Upper lobe of left lung (tissue), 4 donors: ENCODE results near the gene DCLRE1C.
"Not testable (repeated sequence)": the region's sequence is repeated elsewhere in the genome, so short reads cannot be mapped to it uniquely, and the experiment has no call there.

Source experiments
- CTCF ChIP-seq, 6 experiments: fragments of 450-650 bp in 4 of 6; fragments of 200-600 bp in 2 of 6; sonication (generic) in 2 of 6; IDR thresholded peaks; one replicate each; pipeline ENCODE4 v1.5.1; 2016 to 2019; ENCODE audit warnings: antibody characterized with exemption in 6 of 6
- EP300 ChIP-seq, 4 donors: sonication (generic); formaldehyde crosslinking; IDR thresholded peaks; one replicate each; pipeline ENCODE4 v1.5.1; 2017; ENCODE audit warnings: antibody characterized with exemption in 4 of 4, control low read depth in 2 of 4
- POLR2A ChIP-seq, 4 donors: fragments of 450-650 bp; IDR thresholded peaks; one replicate each; pipeline ENCODE4 v1.5.1; 2016 to 2017; ENCODE audit warnings: antibody characterized with exemption in 4 of 4, mild to moderate bottlenecking in 2 of 4
- POLR2AphosphoS5 ChIP-seq, 2 donors: sonication (generic); formaldehyde crosslinking; IDR thresholded peaks; one replicate each; pipeline ENCODE4 v1.5.1; 2017; ENCODE audit warnings: antibody characterized with exemption in 2 of 2

- not testable (repeated sequence) for TF ChIP-seq POLR2AphosphoS5, CTCF, POLR2A, EP300 (IDR thresholded peaks at IDR 0.05)
These were observed 39.9 kb upstream of the DCLRE1C start for GRCh38 chr10:14993500-14994455.
